K562 (cell line): ENCODE measurements around the gene IL1RL1. TPM values are rescaled to one million over a fixed set of nuclear protein-coding genes. Genes with fewer than 3 reads are reported as not detected.

Experiments used
- ATAC-seq: fragments of 200-7000 bp; cut with Tn5 transposase; 3 replicates; pipeline ENCODE4 v1.9.1; 2020; ENCODE audit warnings: moderate library complexity
- BruUV-seq: library from RNA; stranded (reverse); fragments of 400-500 nt; replicated peaks from 2 replicates; lab custom pipeline; 2021; lab: Mats Ljungman, UMichigan
- CTCF ChIA-PET: fragments of 300-600 bp; formaldehyde crosslinking; extraction: SDS; loops from one replicate; lab custom pipeline; 2021; ENCODE audit warnings: low intra/inter-chr PET ratio; lab: Yijun Ruan, JAX
- POLR2A ChIA-PET: fragments of 300-600, 350-650 bp; sonication (Branson Sonifier 250); formaldehyde crosslinking; extraction: SDS; loops from one replicate; lab custom pipeline; 2021; ENCODE audit warnings: antibody characterized with exemption, inconsistent platforms; lab: Yijun Ruan, JAX
- DNase-seq, 4 experiments: peaks; one replicate each; pipeline versions ENCODE4 v3.0.0 to v3.0.0-alpha.2; 2011 to 2018; ENCODE audit warnings: low spot score in 3 of 4, mixed read lengths in 3 of 4; ENCODE audit errors: extremely low read depth in 1 of 4
- FAIRE-seq: peaks from 2 replicates; lab custom pipeline; 2011; peaks lifted over from hg19 to GRCh38; lab: Jason Lieb, UNC
- H2AFZ ChIP-seq: 2 replicates; pipeline ENCODE4 v1.6.0; 2011; ENCODE audit warnings: low read depth, low read length, control low read depth, inconsistent platforms
- H3K27ac ChIP-seq: fragments of 200-600 bp; 3 replicates; pipeline ENCODE4 v1.8.0; 2011; ENCODE audit warnings: low read depth, mild to moderate bottlenecking, control low read depth, inconsistent platforms, low read length, moderate library complexity, mixed read lengths; ENCODE audit errors: extremely low read depth
- H3K27me3 ChIP-seq, 2 experiments: fragments of 300-600 bp in 1 of 2; 2 replicates in 1 of 2; 3 replicates in 1 of 2; pipeline versions ENCODE4 v1.6.0 to v1.8.0; 2011; ENCODE audit warnings: inconsistent platforms in 2 of 2, low read length in 2 of 2, mild to moderate bottlenecking in 1 of 2, mixed read lengths in 1 of 2, moderate library complexity in 1 of 2; ENCODE audit not compliant: control insufficient read depth in 2 of 2, insufficient read depth in 2 of 2
- H3K36me3 ChIP-seq: fragments of 300-600 bp; 3 replicates; pipeline ENCODE4 v1.8.0; 2011; ENCODE audit warnings: mild to moderate bottlenecking, low read length, inconsistent platforms; ENCODE audit not compliant: control insufficient read depth, insufficient read depth
- H3K4me1 ChIP-seq, 2 experiments: fragments of 200-600 bp in 1 of 2; replicated peaks in 1 of 2; 2 replicates in 1 of 2; 3 replicates in 1 of 2; pipeline versions ENCODE4 v1.5.1 to v1.8.0; 2011; ENCODE audit warnings: inconsistent platforms in 2 of 2, low read length in 2 of 2, mild to moderate bottlenecking in 1 of 2, mixed read lengths in 1 of 2, moderate library complexity in 1 of 2; ENCODE audit not compliant: control insufficient read depth in 2 of 2, insufficient read depth in 2 of 2
- H3K4me2 ChIP-seq: 2 replicates; pipeline ENCODE4 v1.6.1; 2011; ENCODE audit warnings: low read length, control low read depth, inconsistent platforms, mixed read lengths; ENCODE audit not compliant: insufficient read depth
- H3K4me3 ChIP-seq: fragments of 200-600 bp; sonication (generic), shearing (Covaris generic); 2 replicates; pipeline ENCODE4 v1.5.1; 2016; ENCODE audit warnings: control low read depth, inconsistent platforms
- H3K79me2 ChIP-seq: fragments of 200-600 bp; 3 replicates; pipeline ENCODE4 v1.8.0; 2011; ENCODE audit warnings: low read length, inconsistent platforms; ENCODE audit not compliant: control insufficient read depth, insufficient read depth
- H3K9ac ChIP-seq, 2 experiments: 2 replicates each; pipeline versions ENCODE4 v1.6.0 to v1.6.1; 2011; ENCODE audit warnings: low read depth in 2 of 2, low read length in 2 of 2, control low read depth in 1 of 2, inconsistent platforms in 1 of 2, mild to moderate bottlenecking in 1 of 2, mixed read lengths in 1 of 2; ENCODE audit not compliant: insufficient read depth in 1 of 2
- H3K9me1 ChIP-seq: one replicate; pipeline ENCODE4 v1.6.0; 2011; ENCODE audit warnings: inconsistent platforms, mild to moderate bottlenecking, low read length, moderate library complexity; ENCODE audit not compliant: control insufficient read depth, insufficient read depth
- H3K9me3 ChIP-seq: replicated peaks from 2 replicates; pipeline ENCODE4 v1.5.1; 2011; ENCODE audit warnings: low read depth, low read length, inconsistent platforms; ENCODE audit not compliant: control insufficient read depth, insufficient read depth
- H4K20me1 ChIP-seq: replicated peaks from 2 replicates; pipeline ENCODE4 v1.6.1; 2011; ENCODE audit warnings: low read length, inconsistent platforms, mixed read lengths; ENCODE audit not compliant: control insufficient read depth, insufficient read depth
- CBFA2T3 ChIP-seq: fragments of 450-650 bp; IDR thresholded peaks from 2 replicates; pipeline ENCODE4 v1.6.1; 2017
- CBX3 ChIP-seq, 2 experiments: IDR thresholded peaks; 1 replicate in 1 of 2; 2 replicates in 1 of 2; pipeline ENCODE4 v1.6.1; 2012; ENCODE audit warnings: inconsistent platforms in 2 of 2, low read length in 2 of 2, borderline replicate concordance in 1 of 2, control low read depth in 1 of 2
- DMBX1 ChIP-seq: fragments of 250-450 bp; sonication (Bioruptor Pico); IDR thresholded peaks from 2 replicates; pipeline ENCODE4 v1.8.0; 2022; ENCODE audit warnings: inconsistent platforms, mild to moderate bottlenecking, moderate library complexity, borderline replicate concordance
- HDAC1 ChIP-seq, 2 experiments: fragments of 450-650 bp; IDR thresholded peaks; 2 replicates each; pipeline ENCODE4 v1.6.1; 2016 to 2017; ENCODE audit warnings: inconsistent platforms in 1 of 2, mild to moderate bottlenecking in 1 of 2, moderate library complexity in 1 of 2
- JUND ChIP-seq, 2 experiments: IDR thresholded peaks; 2 replicates in 1 of 2; 3 replicates in 1 of 2; pipeline ENCODE4 v1.6.1; 2011; ENCODE audit warnings: borderline replicate concordance in 2 of 2, low read depth in 2 of 2, low read length in 2 of 2, improper control_type of control experiment in 1 of 2, missing biosample characterization in 1 of 2, missing genetic modification characterization in 1 of 2, missing genetic modification reagents in 1 of 2
- MBD2 ChIP-seq: sonication (generic); IDR thresholded peaks from 2 replicates; pipeline ENCODE4 v1.6.1; 2016; ENCODE audit warnings: low read depth, borderline replicate concordance
- POLR2AphosphoS5 ChIP-seq: IDR thresholded peaks from 2 replicates; pipeline ENCODE4 v1.6.1; 2011; ENCODE audit warnings: mild to moderate bottlenecking, low read depth, low read length, moderate library complexity; ENCODE audit not compliant: control insufficient read depth, insufficient read depth
- RUNX1 ChIP-seq: sonication (generic); IDR thresholded peaks from 2 replicates; pipeline ENCODE4 v1.6.1; 2016; ENCODE audit warnings: antibody characterized with exemption, low read depth
- SMARCA4 ChIP-seq: fragments of 450-650 bp; IDR thresholded peaks from 2 replicates; pipeline ENCODE4 v1.6.1; 2016
- TAF1 ChIP-seq: IDR thresholded peaks from 2 replicates; pipeline ENCODE4 v1.6.1; 2011; ENCODE audit warnings: mild to moderate bottlenecking, low read length, moderate library complexity; ENCODE audit not compliant: insufficient read depth, control insufficient read depth, severe bottlenecking; ENCODE audit errors: extremely low read depth
- TCFL5 ChIP-seq: fragments of 250-450 bp; sonication (Bioruptor Pico); conservative IDR thresholded peaks from 2 replicates; pipeline ENCODE4 v1.6.1; 2021; ENCODE audit warnings: mild to moderate bottlenecking, moderate library complexity, matching md5 sums
- WGBS: fragments of 100-300 bp; shearing (Covaris generic); methylation state at CpG from one replicate; pipeline ENCODE4 v1.1.6; 2016; ENCODE audit warnings: low coverage, mixed read lengths; ENCODE audit not compliant: insufficient coverage; ENCODE audit errors: missing lambda C conversion rate; 5-methylcytosine and 5-hydroxymethylcytosine counted together
- in situ Hi-C: fragments of 300-500 bp; cut with MboI; formaldehyde crosslinking; loops from 4 replicates; pipeline ENCODE4 v1.15.0; 2018; ENCODE audit warnings: inconsistent platforms, mixed read lengths
- intact Hi-C: fragments of 100-400 bp; cut with micrococcal nuclease; formaldehyde crosslinking; loops from 2 replicates; pipeline ENCODE4 v1.14.2; 2022
- polyA plus RNA-seq, 8 experiments: library from polyadenylated mRNA; depleted of rRNA in 4 of 8; stranded (reverse) in 5 of 8; unstranded in 3 of 8; fragments of >200 nt; fragmentation: Nextera tagmentation in 2 of 8; fragmentation: Illumina TruSeq in 1 of 8; extraction: Ambion mirVana in 2 of 8; extraction: Trizol in 1 of 8; gene quantifications; 2 replicates each; pipeline versions ENCODE4 v1.2.1 to v1.2.3, GENCODE V29; 2011 to 2014; ENCODE audit warnings: inconsistent platforms in 1 of 8, missing spikeins in 1 of 8
- total RNA-seq, 7 experiments: library from RNA; depleted of rRNA in 6 of 7; stranded (reverse); fragments of >200 nt in 6 of 7; fragmentation: Illumina TruSeq in 2 of 7; extraction: Trizol in 2 of 7; gene quantifications; 2 replicates each; pipeline versions ENCODE4 v1.2.1 to v1.2.3, GENCODE V29; 2011 to 2021; ENCODE audit warnings: low replicate concordance in 1 of 7
- TF ChIP-seq, protein P1 (sequence below), 2 experiments: fragments of 450-650 bp in 1 of 2; IDR thresholded peaks; 2 replicates each; pipeline ENCODE4 v1.6.1; 2011 to 2017; ENCODE audit warnings: low read depth in 2 of 2, antibody characterized with exemption in 1 of 2, borderline replicate concordance in 1 of 2, low read length in 1 of 2, mild to moderate bottlenecking in 1 of 2, mixed read lengths in 1 of 2; ENCODE audit not compliant: control insufficient read depth in 1 of 2
- TF ChIP-seq, protein P2 (sequence below): fragments of 450-650 bp; IDR thresholded peaks from 2 replicates; pipeline ENCODE4 v1.6.1; 2016
- TF ChIP-seq, protein P3 (sequence below): fragments of 250-450 bp; sonication (Bioruptor Pico); IDR thresholded peaks from 2 replicates; pipeline ENCODE4 v1.4.0; 2020; ENCODE audit warnings: borderline replicate concordance

Gene IL1RL1
- total and polyA plus RNA-seq, 9 of the 15 experiments (the other 6 are each of a cell fraction or from before 2014, with no cell fraction given) = 0.06 to 3.3 (median 0.59) TPM

DNA sequence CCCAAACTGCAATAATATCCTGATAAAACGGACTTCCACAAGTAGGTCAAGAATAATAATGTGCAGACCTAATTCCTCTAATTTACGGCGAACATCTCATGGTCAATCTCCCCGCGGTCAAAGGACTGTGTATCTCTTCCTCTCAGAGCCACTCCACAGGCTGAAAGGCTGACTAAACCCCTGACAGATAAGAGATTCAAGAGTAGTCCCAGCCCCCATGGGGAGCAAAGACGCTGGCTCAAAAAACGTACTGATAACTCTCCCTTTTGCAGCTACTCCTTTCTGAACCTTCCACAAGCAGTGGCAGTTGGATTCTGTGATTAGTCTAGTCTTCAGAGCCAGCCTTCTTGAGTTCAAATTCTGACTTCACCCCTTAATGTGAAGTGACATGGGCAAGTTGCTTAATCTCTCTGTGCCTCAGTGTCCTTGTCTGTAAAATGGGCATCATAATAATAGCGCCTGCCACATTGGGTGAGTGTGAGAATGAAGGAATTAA, 24.6 kb downstream of the IL1RL1 start:
- Histone ChIP-seq H3K79me2 (no peaks in the 10 kb centered on the region), H3K4me3 (no peak overlapping the region), H2AFZ (no peak overlapping the region), H3K27ac (no peak overlapping the region; the same call in 2 of the 3 replicates), H3K9me1 (no peaks in the 10 kb centered on the region), H3K27me3 (no peaks in the 10 kb centered on the region), H3K4me1 (peaks cover 0 to 43% of the 10 kb centered on the region in 2 experiments; a peak in 4 of 5 replicates), H4K20me1 (no peaks in the 10 kb centered on the region), H3K4me2 (peak overlapping the region; percentile 45; the same call in 1 of the 2 replicates), H3K9ac (no peak overlapping the region), H3K9me3 (no peaks in the 10 kb centered on the region), H3K36me3 (no peaks in the 10 kb centered on the region)
- 0% methylated on average over 8 of the region's 8 CpGs for WGBS
- ChIA-PET CTCF (no interaction called here), POLR2A (interaction anchor here (0.8 to 1.9 kb wide), 2 partner anchors 24 to 1854 kb away, joined by 3 to 4 read pairs; no protein-coding TSS in a partner anchor)
- BruUV-seq = no TSS peak
- in situ Hi-C loops (no loop called here), intact Hi-C loops (loop anchor here (5.0 kb wide), 1 partner anchor 79 kb away; no protein-coding TSS in a partner anchor)
- peak; percentile 99 for ATAC-seq
- DNase-seq = peak; percentile 42 to 95 (median 68)
- FAIRE-seq = peak; percentile 99
- TF ChIP-seq POLR2AphosphoS5 (peak; percentile 97), CBFA2T3 (peak; percentile 98), HDAC1 (IDR thresholded peaks at IDR 0.05) (peak; percentile 77 to 91; a peak in 3 of 4 replicates), SMARCA4 (peak; percentile 99), TAF1 (peak; percentile 32), MBD2 (peak; percentile 73; the same call in 1 of the 2 replicates), TCFL5 (CRISPR knock-in tag) (0 out of 2 replicates have a peak, but pooled peaks have one; percentile 55), CBX3 (IDR thresholded peaks at IDR 0.05; ENCODE audit: borderline replicate concordance in 1 of 2, low read length in 2 of 2) (peak in 1 of 2 experiments; percentile 69; a peak in 1 of 3 replicates), JUND (IDR thresholded peaks at IDR 0.05; ENCODE audit: borderline replicate concordance, low read depth, low read length) (peak; percentile 93), JUND (tag; IDR thresholded peaks at IDR 0.05; ENCODE audit: borderline replicate concordance, low read depth, low read length) (peak; percentile 93; the same call in 2 of the 3 replicates), RUNX1 (peak; percentile 91), DMBX1 (CRISPR knock-in tag) (peak; percentile 80; the same call in 1 of the 2 replicates)
- TF ChIP-seq, protein P1, sequence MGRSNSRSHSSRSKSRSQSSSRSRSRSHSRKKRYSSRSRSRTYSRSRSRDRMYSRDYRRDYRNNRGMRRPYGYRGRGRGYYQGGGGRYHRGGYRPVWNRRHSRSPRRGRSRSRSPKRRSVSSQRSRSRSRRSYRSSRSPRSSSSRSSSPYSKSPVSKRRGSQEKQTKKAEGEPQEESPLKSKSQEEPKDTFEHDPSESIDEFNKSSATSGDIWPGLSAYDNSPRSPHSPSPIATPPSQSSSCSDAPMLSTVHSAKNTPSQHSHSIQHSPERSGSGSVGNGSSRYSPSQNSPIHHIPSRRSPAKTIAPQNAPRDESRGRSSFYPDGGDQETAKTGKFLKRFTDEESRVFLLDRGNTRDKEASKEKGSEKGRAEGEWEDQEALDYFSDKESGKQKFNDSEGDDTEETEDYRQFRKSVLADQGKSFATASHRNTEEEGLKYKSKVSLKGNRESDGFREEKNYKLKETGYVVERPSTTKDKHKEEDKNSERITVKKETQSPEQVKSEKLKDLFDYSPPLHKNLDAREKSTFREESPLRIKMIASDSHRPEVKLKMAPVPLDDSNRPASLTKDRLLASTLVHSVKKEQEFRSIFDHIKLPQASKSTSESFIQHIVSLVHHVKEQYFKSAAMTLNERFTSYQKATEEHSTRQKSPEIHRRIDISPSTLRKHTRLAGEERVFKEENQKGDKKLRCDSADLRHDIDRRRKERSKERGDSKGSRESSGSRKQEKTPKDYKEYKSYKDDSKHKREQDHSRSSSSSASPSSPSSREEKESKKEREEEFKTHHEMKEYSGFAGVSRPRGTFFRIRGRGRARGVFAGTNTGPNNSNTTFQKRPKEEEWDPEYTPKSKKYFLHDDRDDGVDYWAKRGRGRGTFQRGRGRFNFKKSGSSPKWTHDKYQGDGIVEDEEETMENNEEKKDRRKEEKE (IDR thresholded peaks at IDR 0.05; ENCODE audit: borderline replicate concordance in 1 of 2, control insufficient read depth in 1 of 2, low read depth in 2 of 2, low read length in 1 of 2) = 0 out of 4 replicates have a peak, but pooled peaks of 1 of the 2 experiments have one; percentile 35
- TF ChIP-seq, protein P2, sequence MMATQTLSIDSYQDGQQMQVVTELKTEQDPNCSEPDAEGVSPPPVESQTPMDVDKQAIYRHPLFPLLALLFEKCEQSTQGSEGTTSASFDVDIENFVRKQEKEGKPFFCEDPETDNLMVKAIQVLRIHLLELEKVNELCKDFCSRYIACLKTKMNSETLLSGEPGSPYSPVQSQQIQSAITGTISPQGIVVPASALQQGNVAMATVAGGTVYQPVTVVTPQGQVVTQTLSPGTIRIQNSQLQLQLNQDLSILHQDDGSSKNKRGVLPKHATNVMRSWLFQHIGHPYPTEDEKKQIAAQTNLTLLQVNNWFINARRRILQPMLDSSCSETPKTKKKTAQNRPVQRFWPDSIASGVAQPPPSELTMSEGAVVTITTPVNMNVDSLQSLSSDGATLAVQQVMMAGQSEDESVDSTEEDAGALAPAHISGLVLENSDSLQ = peak; percentile 70
- TF ChIP-seq, protein P3, sequence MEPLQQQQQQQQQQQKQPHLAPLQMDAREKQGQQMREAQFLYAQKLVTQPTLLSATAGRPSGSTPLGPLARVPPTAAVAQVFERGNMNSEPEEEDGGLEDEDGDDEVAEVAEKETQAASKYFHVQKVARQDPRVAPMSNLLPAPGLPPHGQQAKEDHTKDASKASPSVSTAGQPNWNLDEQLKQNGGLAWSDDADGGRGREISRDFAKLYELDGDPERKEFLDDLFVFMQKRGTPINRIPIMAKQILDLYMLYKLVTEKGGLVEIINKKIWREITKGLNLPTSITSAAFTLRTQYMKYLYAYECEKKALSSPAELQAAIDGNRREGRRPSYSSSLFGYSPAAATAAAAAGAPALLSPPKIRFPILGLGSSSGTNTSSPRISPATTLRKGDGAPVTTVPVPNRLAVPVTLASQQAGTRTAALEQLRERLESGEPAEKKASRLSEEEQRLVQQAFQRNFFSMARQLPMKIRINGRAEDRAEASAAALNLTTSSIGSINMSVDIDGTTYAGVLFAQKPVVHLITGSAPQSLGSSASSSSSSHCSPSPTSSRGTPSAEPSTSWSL (CRISPR knock-in tag) = no peak
